Osteocyte (in vitro differentiated cells): ENCODE measurements around the gene NUTM2F. TPM values are rescaled to one million over a fixed set of nuclear protein-coding genes. Genes with fewer than 3 reads are reported as not detected.
"Not testable (repeated sequence)": the region's sequence is repeated elsewhere in the genome, so short reads cannot be mapped to it uniquely, and the experiment has no call there.

Experiments
- DNase-seq: peaks from one replicate; pipeline ENCODE4 v3.0.0; 2021; ENCODE audit warnings: mixed read lengths; ENCODE audit not compliant: unreplicated experiment; ENCODE audit errors: extremely low spot score
- H3K27ac Mint-ChIP-seq: one replicate; pipeline ENCODE4 v1.8.0; 2021; ENCODE audit warnings: mild to moderate bottlenecking, mixed read lengths; ENCODE audit not compliant: unreplicated experiment
- H3K27me3 Mint-ChIP-seq: one replicate; pipeline ENCODE4 v1.8.0; 2021; ENCODE audit warnings: mixed read lengths; ENCODE audit not compliant: unreplicated experiment
- H3K36me3 Mint-ChIP-seq: one replicate; pipeline ENCODE4 v1.8.0; 2021; ENCODE audit warnings: mixed read lengths; ENCODE audit not compliant: unreplicated experiment
- H3K4me1 Mint-ChIP-seq: one replicate; pipeline ENCODE4 v1.8.0; 2021; ENCODE audit warnings: mixed read lengths; ENCODE audit not compliant: unreplicated experiment
- H3K4me3 Mint-ChIP-seq: one replicate; pipeline ENCODE4 v1.8.0; 2021; ENCODE audit warnings: mild to moderate bottlenecking, moderate library complexity, mixed read lengths; ENCODE audit not compliant: unreplicated experiment
- H3K9me3 Mint-ChIP-seq: one replicate; pipeline ENCODE4 v1.8.0; 2021; ENCODE audit warnings: mixed read lengths; ENCODE audit not compliant: unreplicated experiment
- long read RNA-seq: library from polyadenylated mRNA; unstranded; transcript quantifications from one replicate; pipeline ENCODE4 v2.0.0, GENCODE V29; 2021
- total RNA-seq: library from RNA; stranded (reverse); gene quantifications from 2 replicates; pipeline ENCODE4 v1.2.1, GENCODE V29; 2021

The NUTM2F gene, protein sequence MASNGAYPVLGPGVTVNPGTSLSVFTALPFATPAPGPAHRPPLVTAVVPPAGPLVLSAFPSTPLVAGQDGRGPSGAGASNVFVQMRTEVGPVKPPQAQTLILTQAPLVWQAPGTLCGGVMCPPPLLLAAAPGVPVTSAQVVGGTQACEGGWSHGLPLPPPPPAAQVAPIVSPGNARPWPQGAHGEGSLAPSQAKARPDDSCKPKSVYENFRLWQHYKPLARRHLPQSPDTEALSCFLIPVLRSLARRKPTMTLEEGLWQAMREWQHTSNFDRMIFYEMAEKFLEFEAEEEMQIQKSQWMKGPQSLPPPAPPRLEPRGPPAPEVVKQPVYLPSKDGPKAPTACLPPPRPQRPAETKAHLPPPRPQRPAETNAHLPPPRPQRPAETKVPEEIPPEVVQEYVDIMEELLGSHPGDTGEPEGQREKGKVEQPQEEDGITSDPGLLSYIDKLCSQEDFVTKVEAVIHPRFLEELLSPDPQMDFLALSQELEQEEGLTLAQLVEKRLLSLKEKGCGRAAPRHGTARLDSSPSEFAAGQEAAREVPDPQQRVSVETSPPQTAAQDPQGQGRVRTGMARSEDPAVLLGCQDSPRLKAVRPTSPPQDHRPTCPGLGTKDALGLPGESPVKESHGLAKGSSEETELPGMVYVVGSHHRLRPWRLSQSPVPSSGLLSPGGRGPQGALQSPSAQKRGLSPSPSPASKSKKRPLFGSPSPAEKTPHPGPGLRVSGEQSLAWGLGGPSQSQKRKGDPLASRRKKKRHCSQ
- total RNA-seq = not detected in 2 replicates
- long read RNA-seq = 0 reads

DNA sequence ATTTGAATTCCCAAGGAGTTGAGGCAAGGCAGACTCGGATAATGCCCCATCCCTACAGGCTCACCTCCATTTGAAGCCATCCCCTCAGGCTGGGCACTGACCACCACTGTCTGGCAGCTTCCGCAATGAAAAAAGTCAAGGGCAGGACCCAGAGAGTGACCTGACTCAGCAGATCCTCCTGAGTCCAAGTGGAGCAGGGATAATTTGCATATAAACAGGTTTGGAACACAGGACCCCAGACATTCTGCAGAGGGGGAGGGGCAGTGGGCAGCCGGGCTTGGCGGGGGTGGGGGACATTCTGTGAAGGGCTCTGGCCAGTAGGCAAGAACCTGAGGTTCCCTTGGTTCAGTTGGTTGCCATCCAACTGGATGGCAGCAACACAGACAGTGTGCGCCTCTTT lies at the start of gene NUTM2F:
Gene NUTM2F (minus strand): TSS at position 101 of the 400 bp plus-strand sequence. CDS start 21 bp downstream, at position 80.
- DNase-seq, H3K9me3 Mint-ChIP-seq, H3K27ac Mint-ChIP-seq, H3K27me3 Mint-ChIP-seq, H3K36me3 Mint-ChIP-seq, H3K4me1 Mint-ChIP-seq, H3K4me3 Mint-ChIP-seq: not testable (repeated sequence)

DNA sequence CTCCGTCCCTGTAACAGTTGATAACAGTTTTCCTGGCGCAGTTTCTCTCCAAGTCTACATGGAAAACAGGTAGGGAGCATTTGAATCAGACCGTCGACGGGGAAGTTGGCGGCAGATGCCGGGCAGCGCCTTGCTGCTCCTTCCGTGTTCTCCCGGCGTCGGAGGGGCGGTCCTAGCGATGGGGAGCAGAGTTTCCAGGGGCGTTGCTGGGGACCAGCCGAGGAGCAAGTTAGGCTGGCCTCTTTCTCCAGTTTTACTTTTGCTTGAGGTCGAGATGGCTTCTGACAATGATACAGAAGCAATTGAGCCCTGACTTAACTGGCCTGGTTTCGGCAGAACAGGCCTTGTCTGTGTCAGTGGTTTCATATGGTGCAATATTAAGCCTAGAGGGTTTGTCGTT lies 46.8 kb upstream of the NUTM2F start:
- not testable (repeated sequence) for H3K36me3 Mint-ChIP-seq, H3K4me1 Mint-ChIP-seq, H3K9me3 Mint-ChIP-seq, DNase-seq, H3K27me3 Mint-ChIP-seq
- peak overlapping the region; percentile 89 for H3K27ac Mint-ChIP-seq
- H3K4me3 Mint-ChIP-seq = peak overlapping the region; percentile 83

DNA sequence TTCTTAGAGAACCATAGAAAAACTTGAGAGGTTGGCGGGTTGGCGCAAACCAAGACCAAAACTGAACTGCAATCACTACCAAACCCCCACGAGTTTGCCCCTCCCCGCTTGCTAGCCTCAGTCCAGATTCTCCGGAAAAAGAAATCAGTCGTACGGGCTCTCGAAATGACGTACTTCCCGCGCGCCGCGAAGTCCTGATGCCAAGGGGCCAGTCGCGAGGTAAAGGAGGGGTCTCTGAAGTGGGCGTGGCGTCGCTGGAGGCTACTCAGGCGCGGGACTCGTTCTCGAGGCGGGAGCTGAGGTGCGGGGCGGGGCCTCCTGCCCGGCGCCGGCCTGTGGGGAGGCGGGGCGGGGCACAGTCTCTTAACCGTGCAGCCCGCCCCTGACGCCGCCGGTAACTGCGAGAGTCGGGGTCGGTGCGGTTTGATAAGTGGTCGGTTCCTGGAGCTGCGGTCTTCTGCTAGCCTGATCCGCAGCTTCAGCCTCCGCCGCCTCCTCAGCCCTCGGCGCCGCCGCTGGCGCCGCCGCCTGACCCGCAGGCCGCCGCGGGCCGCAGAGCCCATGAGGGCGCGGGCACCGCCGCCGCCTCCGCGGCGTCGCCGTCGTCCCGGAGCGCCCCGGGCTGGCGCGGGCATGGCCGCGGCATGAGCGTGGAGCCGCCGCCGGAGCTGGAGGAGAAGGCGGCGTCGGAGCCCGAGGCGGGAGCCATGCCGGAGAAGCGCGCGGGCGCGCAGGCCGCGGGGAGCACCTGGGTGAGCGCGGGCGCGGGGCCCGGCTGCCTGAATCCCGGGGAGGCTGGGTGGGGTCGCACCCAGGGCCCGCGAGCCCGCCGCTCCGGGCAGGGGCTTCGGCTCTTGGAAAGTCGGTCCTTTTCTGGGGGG lies 46.0 kb upstream of the NUTM2F start:
- peak overlapping the region; percentile 83 for H3K4me3 Mint-ChIP-seq
- DNase-seq = peak; percentile 95
- not testable (repeated sequence) for H3K4me1 Mint-ChIP-seq, H3K27me3 Mint-ChIP-seq, H3K36me3 Mint-ChIP-seq, H3K9me3 Mint-ChIP-seq
- H3K27ac Mint-ChIP-seq = peak overlapping the region; percentile 89

DNA sequence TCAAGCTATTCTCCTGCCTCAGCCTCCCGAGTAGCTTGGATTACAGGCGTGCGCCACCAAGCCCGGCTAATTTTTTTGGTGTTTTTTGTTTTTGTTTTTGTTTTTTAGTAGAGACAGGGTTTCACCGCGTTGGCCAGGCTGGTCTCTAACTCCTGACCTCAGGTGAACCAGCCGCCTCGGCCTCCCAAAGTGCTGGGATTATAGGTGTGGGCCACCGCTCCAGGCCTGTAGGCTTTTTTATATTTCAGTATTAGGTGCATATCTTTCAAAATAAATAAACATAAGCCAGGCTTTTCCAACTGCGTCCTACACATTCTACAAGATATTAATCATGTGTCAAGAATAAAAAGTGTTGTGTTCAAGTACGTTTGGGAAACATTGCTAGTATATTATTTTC lies 45.3 kb upstream of the NUTM2F start:
- not testable (repeated sequence) for H3K9me3 Mint-ChIP-seq, H3K4me1 Mint-ChIP-seq, H3K36me3 Mint-ChIP-seq, H3K27me3 Mint-ChIP-seq, DNase-seq
- peak overlapping the region; percentile 74 for H3K4me3 Mint-ChIP-seq
- H3K27ac Mint-ChIP-seq = peak overlapping the region; percentile 81

DNA sequence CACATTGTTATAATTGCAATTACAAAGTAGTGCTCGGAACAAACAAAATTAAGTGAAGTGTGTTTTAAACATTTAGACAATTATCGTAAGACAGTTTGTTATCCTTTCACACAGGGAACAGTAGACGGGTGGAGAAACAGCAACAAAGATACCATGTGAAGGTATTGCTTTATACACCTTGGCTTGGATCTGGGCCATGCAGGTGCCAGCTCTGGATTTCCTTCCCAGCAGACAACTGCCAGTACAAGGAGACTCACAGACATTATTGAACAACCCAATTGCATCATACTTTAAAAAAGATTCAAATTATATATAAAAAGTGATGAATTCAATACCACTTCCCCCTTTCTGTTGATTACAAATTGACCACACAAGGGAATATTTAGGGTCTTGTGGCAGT lies 41.8 kb upstream of the NUTM2F start:
- not testable (repeated sequence) for DNase-seq, H3K9me3 Mint-ChIP-seq, H3K4me3 Mint-ChIP-seq, H3K27ac Mint-ChIP-seq, H3K27me3 Mint-ChIP-seq, H3K36me3 Mint-ChIP-seq, H3K4me1 Mint-ChIP-seq

DNA sequence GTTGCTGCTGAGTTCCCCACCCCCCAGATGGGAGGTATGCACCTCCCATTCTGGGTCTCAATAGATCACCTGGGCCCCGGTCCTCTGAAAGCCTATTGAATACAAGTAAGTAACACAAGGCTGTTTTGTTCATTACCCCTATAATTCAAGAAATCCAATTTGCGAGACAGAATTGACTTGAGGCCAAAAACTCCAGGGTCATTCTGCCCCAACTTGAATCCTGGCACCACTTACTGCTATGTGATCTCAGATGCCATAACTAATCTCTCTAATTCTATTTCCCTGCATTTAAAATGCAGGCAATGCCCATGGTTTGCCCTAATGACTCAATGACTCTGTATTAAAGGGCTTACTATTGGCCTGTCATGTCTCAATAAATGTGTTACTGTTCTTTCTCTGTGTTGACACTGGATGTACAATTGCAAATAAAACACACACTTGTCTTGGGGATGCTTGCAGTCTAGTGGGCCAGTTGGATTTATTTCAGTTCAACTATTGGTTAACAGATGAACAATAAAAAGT lies 35.7 kb upstream of the NUTM2F start:
- H3K9me3 Mint-ChIP-seq, H3K4me3 Mint-ChIP-seq, H3K27me3 Mint-ChIP-seq, H3K36me3 Mint-ChIP-seq, H3K27ac Mint-ChIP-seq, DNase-seq, H3K4me1 Mint-ChIP-seq: not testable (repeated sequence)

DNA sequence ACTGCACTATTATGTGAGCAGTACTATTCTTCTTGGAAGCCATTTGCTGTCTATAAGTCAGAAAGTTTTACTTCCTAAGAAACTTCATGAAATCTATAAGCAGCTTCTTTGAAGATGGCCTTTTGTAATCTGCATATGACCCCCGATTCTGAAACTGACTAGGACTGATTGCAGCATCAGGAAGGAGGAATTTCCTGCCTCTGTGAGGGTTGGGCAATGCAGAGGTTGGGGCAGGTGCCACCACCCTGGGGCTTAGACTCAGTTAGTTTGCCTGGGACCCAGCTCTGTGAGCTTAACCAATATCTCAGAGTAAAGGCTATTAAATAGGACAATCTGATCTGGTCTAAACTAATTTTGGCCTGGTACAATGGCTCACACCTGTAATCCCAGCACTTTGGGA lies 28.7 kb upstream of the NUTM2F start:
- H3K27ac Mint-ChIP-seq, H3K4me3 Mint-ChIP-seq, H3K36me3 Mint-ChIP-seq, H3K4me1 Mint-ChIP-seq, H3K27me3 Mint-ChIP-seq, DNase-seq, H3K9me3 Mint-ChIP-seq: not testable (repeated sequence)

DNA sequence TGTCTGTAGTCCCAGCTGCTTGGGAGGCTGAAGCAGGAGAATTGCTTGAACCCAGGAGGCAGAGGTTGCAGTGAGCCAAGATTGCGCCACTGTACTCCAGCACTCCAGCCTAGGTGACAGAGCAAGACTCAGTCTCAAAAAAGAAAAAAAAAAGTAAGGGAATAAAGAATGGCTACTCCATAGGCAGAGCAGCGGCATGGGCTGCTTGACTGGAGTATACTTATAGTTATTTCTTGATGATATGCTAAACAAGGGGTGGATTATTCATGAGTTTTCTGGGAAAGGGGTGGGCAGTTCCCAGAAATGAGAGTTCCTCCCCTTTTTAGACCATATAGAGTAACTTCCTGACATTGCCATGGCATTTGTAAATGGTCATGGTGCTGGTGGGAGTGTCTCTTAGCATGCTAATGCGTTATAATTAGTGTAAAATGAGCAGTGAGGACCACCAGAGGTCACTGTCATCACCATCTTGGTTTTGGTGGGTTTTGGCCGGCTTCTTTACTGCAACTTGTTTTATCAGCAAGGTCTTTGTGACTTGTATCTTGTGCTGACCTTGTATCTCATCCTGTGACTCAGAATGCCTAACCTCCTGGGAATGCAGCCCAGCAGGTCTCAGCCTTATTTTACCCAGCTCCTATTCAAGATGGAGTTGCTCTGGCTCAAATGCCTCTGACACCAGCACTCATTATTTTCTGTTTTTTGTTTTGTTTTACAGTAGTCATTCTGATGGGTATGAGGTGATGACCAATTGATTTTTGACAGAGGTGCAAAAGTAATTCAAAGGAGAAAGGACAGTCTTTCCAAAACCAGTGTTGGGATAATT lies 23.7 kb upstream of the NUTM2F start:
- H3K9me3 Mint-ChIP-seq, H3K27me3 Mint-ChIP-seq, H3K36me3 Mint-ChIP-seq, H3K27ac Mint-ChIP-seq, DNase-seq, H3K4me3 Mint-ChIP-seq, H3K4me1 Mint-ChIP-seq: not testable (repeated sequence)

DNA sequence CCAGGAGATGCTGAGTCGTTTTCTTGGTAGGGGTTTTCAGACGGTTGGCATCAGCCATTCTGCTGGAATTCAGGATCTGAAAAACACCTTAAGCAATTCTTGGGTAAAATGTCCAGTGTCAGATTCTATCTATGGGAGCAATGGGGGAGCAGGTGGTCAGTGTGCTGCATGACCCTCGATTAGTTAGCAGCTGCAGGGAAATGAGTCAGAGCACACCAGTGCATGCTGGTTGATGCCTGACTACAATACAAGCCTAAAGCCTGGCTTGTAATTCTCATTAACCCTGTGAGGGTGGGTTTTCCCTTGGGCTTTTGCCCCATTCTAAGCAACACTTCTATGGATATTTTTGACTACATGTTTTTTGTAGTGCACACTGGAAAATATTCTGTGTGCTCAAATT lies 20.3 kb upstream of the NUTM2F start:
- not testable (repeated sequence) for H3K4me3 Mint-ChIP-seq, H3K27me3 Mint-ChIP-seq, H3K27ac Mint-ChIP-seq, H3K9me3 Mint-ChIP-seq, DNase-seq, H3K36me3 Mint-ChIP-seq, H3K4me1 Mint-ChIP-seq

DNA sequence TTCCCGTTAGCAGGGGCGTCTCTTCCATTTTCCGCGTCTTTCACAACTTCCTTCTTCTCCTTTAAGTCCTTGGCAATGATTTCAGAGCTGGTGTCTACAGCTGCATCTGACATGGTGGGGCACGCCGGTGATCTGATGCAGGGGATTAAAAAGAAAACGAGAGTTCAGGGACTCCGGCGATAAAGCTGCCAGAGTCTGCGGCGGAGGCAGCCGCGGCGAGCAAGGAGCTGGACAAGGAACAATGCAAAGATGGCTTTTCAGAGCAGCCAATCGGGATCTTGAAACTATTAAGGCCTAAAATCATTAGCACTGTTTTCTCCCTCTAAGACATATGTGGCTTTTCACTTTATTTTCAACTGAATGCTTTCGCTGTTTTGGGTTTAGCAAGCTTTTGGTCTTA lies 19.0 kb upstream of the NUTM2F start:
- H3K9me3 Mint-ChIP-seq, H3K4me3 Mint-ChIP-seq, H3K27ac Mint-ChIP-seq, H3K27me3 Mint-ChIP-seq, H3K36me3 Mint-ChIP-seq, H3K4me1 Mint-ChIP-seq: not testable (repeated sequence)
- DNase-seq = peak; percentile 17

DNA sequence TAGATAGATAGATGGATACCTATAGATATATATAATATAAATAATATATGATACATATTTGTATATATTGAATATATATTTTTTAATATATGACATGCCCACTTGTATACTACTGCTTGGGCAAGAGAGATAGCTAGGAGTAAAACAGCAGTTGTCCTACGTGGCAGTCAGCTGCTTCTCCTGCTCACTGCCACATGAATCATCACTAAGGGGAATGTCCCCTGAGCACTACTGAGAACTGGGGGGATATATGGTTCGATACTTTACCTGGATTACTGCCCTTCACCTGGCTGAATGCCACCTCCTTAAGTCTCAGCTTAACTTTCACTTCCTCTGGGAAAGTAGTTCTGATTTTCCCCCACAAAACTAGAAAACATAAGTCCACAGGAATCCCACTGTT lies 13.3 kb upstream of the NUTM2F start:
- H3K27me3 Mint-ChIP-seq, DNase-seq, H3K4me3 Mint-ChIP-seq, H3K9me3 Mint-ChIP-seq, H3K36me3 Mint-ChIP-seq, H3K4me1 Mint-ChIP-seq, H3K27ac Mint-ChIP-seq: not testable (repeated sequence)
